GM12878 (cell line): Measurements from ENCODE around the gene TMC6. TPM values are rescaled to one million over a fixed set of nuclear protein-coding genes. Genes with fewer than 3 reads are reported as not detected.

ENCODE experiments used
- BCLAF1 ChIP-seq: fragments of 450-650 bp; IDR thresholded peaks from 2 replicates; pipeline ENCODE4 v1.6.1; 2017; ENCODE audit warnings: antibody characterized with exemption, mild to moderate bottlenecking, moderate library complexity
- E4F1 ChIP-seq: fragments of 450-650 bp; IDR thresholded peaks from 2 replicates; pipeline ENCODE4 v1.6.1; 2018; ENCODE audit warnings: borderline replicate concordance, mild to moderate bottlenecking; ENCODE audit not compliant: partially characterized antibody
- EP300 ChIP-seq, 2 experiments: fragments of 150-350 bp in 1 of 2; IDR thresholded peaks; 2 replicates each; pipeline ENCODE4 v1.6.1; 2011 to 2012; ENCODE audit warnings: low read depth in 2 of 2, low read length in 2 of 2, borderline replicate concordance in 1 of 2, improper control_type of control experiment in 1 of 2, inconsistent platforms in 1 of 2; ENCODE audit not compliant: control insufficient read depth in 1 of 2
- IRF3 ChIP-seq: fragments of 450-650 bp; IDR thresholded peaks from 2 replicates; pipeline ENCODE4 v1.6.1; 2014; ENCODE audit warnings: mild to moderate bottlenecking
- KAT2A ChIP-seq: conservative IDR thresholded peaks from 2 replicates; pipeline ENCODE4 v1.6.1; 2011; ENCODE audit warnings: low read depth, low read length; ENCODE audit not compliant: control insufficient read depth
- NBN ChIP-seq: fragments of 450-650 bp; IDR thresholded peaks from 2 replicates; pipeline ENCODE4 v1.6.1; 2016
- PML ChIP-seq: IDR thresholded peaks from 2 replicates; pipeline ENCODE4 v1.6.1; 2012; ENCODE audit warnings: low read length, inconsistent platforms
- SIX5 ChIP-seq: IDR thresholded peaks from 2 replicates; pipeline ENCODE4 v1.6.1; 2011; ENCODE audit warnings: mild to moderate bottlenecking, low read depth, low read length, moderate library complexity; ENCODE audit not compliant: severe bottlenecking
- TBL1XR1 ChIP-seq: IDR thresholded peaks from 2 replicates; pipeline ENCODE4 v1.6.1; 2012; ENCODE audit warnings: low read depth, low read length, improper control_type of control experiment
- ZBTB40 ChIP-seq: fragments of 450-650 bp; IDR thresholded peaks from 2 replicates; pipeline ENCODE4 v1.6.1; 2016; ENCODE audit warnings: mild to moderate bottlenecking, moderate library complexity, borderline replicate concordance
- ZNF592 ChIP-seq: fragments of 450-650 bp; IDR thresholded peaks from 2 replicates; pipeline ENCODE4 v1.6.1; 2017; ENCODE audit warnings: mild to moderate bottlenecking, moderate library complexity
- ZZZ3 ChIP-seq: IDR thresholded peaks from 2 replicates; pipeline ENCODE4 v1.6.1; 2011; ENCODE audit warnings: low read depth; ENCODE audit not compliant: control insufficient read depth, insufficient read length
- polyA plus RNA-seq, 11 experiments: library from polyadenylated mRNA; depleted of rRNA in 4 of 11; unstranded in 6 of 11; stranded (reverse) in 5 of 11; fragments of >200 nt; fragmentation: Nextera tagmentation in 4 of 11; fragmentation: Illumina TruSeq in 1 of 11; extraction: Ambion mirVana in 4 of 11; extraction: Trizol in 1 of 11; gene quantifications; 1 replicate in 1 of 11; 2 replicates in 10 of 11; pipeline versions ENCODE4 v1.2.1 to v1.2.3, GENCODE V29; 2011 to 2016; ENCODE audit warnings: inconsistent platforms in 2 of 11, missing spikeins in 2 of 11, low read depth in 1 of 11
- total RNA-seq, 4 experiments: library from RNA; depleted of rRNA in 3 of 4; stranded (reverse); fragments of >200 nt in 3 of 4; fragmentation: Illumina TruSeq in 1 of 4; extraction: Trizol in 1 of 4; gene quantifications; 2 replicates each; pipeline versions ENCODE4 v1.2.1 to v1.2.3, GENCODE V29; 2013 to 2021

TMC6 gene
- total and polyA plus RNA-seq, 10 of the 15 experiments (the other 5 are each of a cell fraction or from before 2014, with no cell fraction given) = 1.9 to 232 (median 60.6) TPM

GRCh38 chr17:78128551-78129350 lies at the start of gene TMC6 (continued):
- TF ChIP-seq BCLAF1 (no peak), NBN (peak; percentile 47; the same call in 1 of the 2 replicates), EP300 (IDR thresholded peaks at IDR 0.05; ENCODE audit: borderline replicate concordance in 1 of 2, control insufficient read depth in 1 of 2, low read depth in 2 of 2, low read length in 2 of 2) (peak in 1 of 2 experiments; percentile 9; a peak in 1 of 4 replicates), IRF3 (no peak), TBL1XR1 (no peak), PML (no peak), ZZZ3 (no peak), ZBTB40 (no peak; the same call in 1 of the 2 replicates), ZNF592 (no peak), SIX5 (no peak), E4F1 (no peak), KAT2A (no peak)
